Epithelial cell of proximal tubule (primary cell): Measurements from ENCODE around the gene UBAC1. TPM values are rescaled to one million over a fixed set of nuclear protein-coding genes. Genes with fewer than 3 reads are reported as not detected.

Experiments used
- DNase-seq: peaks from one replicate; pipeline ENCODE4 v3.0.0-alpha.2; 2011; ENCODE audit warnings: low read depth
- H3K4me3 ChIP-seq: 2 replicates; pipeline ENCODE4 v1.5.1; 2011; ENCODE audit warnings: low read depth, mild to moderate bottlenecking, low read length
- CTCF ChIP-seq: conservative IDR thresholded peaks from 2 replicates; pipeline ENCODE4 v1.5.1; 2012; ENCODE audit warnings: low read depth, mild to moderate bottlenecking, low read length
- total RNA-seq: library from RNA; depleted of rRNA; stranded (reverse); fragments of >200 nt; gene quantifications from 2 replicates; pipeline ENCODE4 v1.2.3, GENCODE V29; 2015

UBAC1 gene
- total RNA-seq, 1 donor from 2014 or later = 40.9 TPM

- H3K4me3 ChIP-seq = no peak overlapping the region
- no peak for DNase-seq
- TF ChIP-seq CTCF = no peak
Measured at GRCh38 chr9:135884328-135885035, 76.7 kb downstream of the UBAC1 start.

- no peak overlapping the region for H3K4me3 ChIP-seq
- no peak for DNase-seq
- no peak for TF ChIP-seq CTCF
Measured at GRCh38 chr9:135883410-135884089, 77.6 kb downstream of the UBAC1 start.

Other genes with a start within 250 kb of the UBAC1 start
- gene CAMSAP1, start 53.8 kb downstream of the UBAC1 start, total RNA-seq = 31.1 and 35.9 TPM in 2 replicates
- 21.3 and 23.9 TPM in 2 replicates for gene NACC2, start 133.9 kb upstream of the UBAC1 start, total RNA-seq
- gene TMEM250, start 157.5 kb upstream of the UBAC1 start, total RNA-seq = 37.5 and 51.7 TPM in 2 replicates
- not detected in 2 replicates for gene LHX3, start 243.8 kb upstream of the UBAC1 start, total RNA-seq